HG03060 (cell line): ENCODE data around the gene MAP3K4.

Experiments used
- ATAC-seq: cut with Tn5 transposase; IDR thresholded peaks from one replicate; pipeline ENCODE4 v1.9.1; 2021; ENCODE audit warnings: low read depth, moderate number of reproducible peaks; ENCODE audit not compliant: unreplicated experiment

MAP3K4 gene

GRCh38 chr6:161076181-161076677, 84.7 kb downstream of the MAP3K4 start:
- ATAC-seq: no peak

GRCh38 chr6:161079566-161080262, 88.1 kb downstream of the MAP3K4 start:
- no peak for ATAC-seq

GRCh38 chr6:161080263-161080970, 88.8 kb downstream of the MAP3K4 start:
- no peak for ATAC-seq

- ATAC-seq: no peak
Measured at GRCh38 chr6:161082215-161082614, 90.6 kb downstream of the MAP3K4 start.

- ATAC-seq: no peak
Measured at GRCh38 chr6:161085246-161085645, 93.7 kb downstream of the MAP3K4 start.

- ATAC-seq: no peak
Measured at GRCh38 chr6:161088676-161089328, 97.2 kb downstream of the MAP3K4 start.

- no peak for ATAC-seq
Measured at GRCh38 chr6:161091151-161091550, 99.6 kb downstream of the MAP3K4 start.

- no peak for ATAC-seq
Measured at GRCh38 chr6:161091972-161092701, 100.6 kb downstream of the MAP3K4 start.

GRCh38 chr6:161094955-161095354, 103.4 kb downstream of the MAP3K4 start:
- no peak for ATAC-seq

- ATAC-seq: no peak
Measured at GRCh38 chr6:161095916-161096315, 104.3 kb downstream of the MAP3K4 start.

GRCh38 chr6:161100072-161100471, 108.5 kb downstream of the MAP3K4 start:
- ATAC-seq: no peak

GRCh38 chr6:161101517-161101916, 109.9 kb downstream of the MAP3K4 start:
- no peak for ATAC-seq

GRCh38 chr6:161103475-161103874, 111.9 kb downstream of the MAP3K4 start:
- ATAC-seq: no peak

- no peak for ATAC-seq
Measured at GRCh38 chr6:161104966-161105365, 113.4 kb downstream of the MAP3K4 start.

GRCh38 chr6:161105408-161105807, 113.8 kb downstream of the MAP3K4 start:
- ATAC-seq: no peak

GRCh38 chr6:161107779-161108730, 116.5 kb downstream of the MAP3K4 start:
- ATAC-seq: no peak

- ATAC-seq: no peak
Measured at GRCh38 chr6:161108916-161109315, 117.3 kb downstream of the MAP3K4 start.

- ATAC-seq: no peak
Measured at GRCh38 chr6:161109366-161109765, 117.8 kb downstream of the MAP3K4 start.

- no peak for ATAC-seq
Measured at GRCh38 chr6:161110028-161110779, 118.6 kb downstream of the MAP3K4 start.
